Smooth muscle cell (in vitro differentiated cells): Measurements from ENCODE around the gene C1RL. TPM values are rescaled to one million over a fixed set of nuclear protein-coding genes. Genes with fewer than 3 reads are reported as not detected.
A peak's percentile ranks its signal among the peaks of the same experiment; 100 is the strongest.

Experiments
- DNase-seq: peaks from one replicate; lab custom pipeline; 2025; ENCODE audit not compliant: unreplicated experiment; lab: John Stamatoyannopoulos, UW
- H2AFZ ChIP-seq: fragments of 200-600 bp; sonication (generic); 2 replicates; pipeline ENCODE4 v1.6.0; 2016; ENCODE audit warnings: antibody characterized with exemption, low read depth, mild to moderate bottlenecking
- H3F3A ChIP-seq: fragments of 200-600 bp; sonication (generic); 2 replicates; pipeline ENCODE4 v1.6.0; 2017; ENCODE audit warnings: antibody characterized with exemption, low read depth
- H3K27ac ChIP-seq: fragments of 200-600 bp; sonication (generic); 2 replicates; pipeline ENCODE4 v1.5.1; 2016; ENCODE audit warnings: low read depth, mild to moderate bottlenecking
- H3K27me3 ChIP-seq: fragments of 200-600 bp; sonication (generic); 2 replicates; pipeline ENCODE4 v1.6.1; 2016; ENCODE audit warnings: low read depth, mild to moderate bottlenecking
- H3K36me3 ChIP-seq: fragments of 200-600 bp; sonication (generic); 2 replicates; pipeline ENCODE4 v1.5.1; 2016; ENCODE audit warnings: low read depth
- H3K4me1 ChIP-seq: fragments of 200-600 bp; sonication (generic); 2 replicates; pipeline ENCODE4 v1.5.1; 2016; ENCODE audit warnings: low read depth
- H3K4me2 ChIP-seq: fragments of 200-600 bp; sonication (generic); 2 replicates; pipeline ENCODE4 v1.6.0; 2016; ENCODE audit warnings: mild to moderate bottlenecking
- H3K4me3 ChIP-seq: fragments of 200-600 bp; sonication (generic); 2 replicates; pipeline ENCODE4 v1.5.1; 2016; ENCODE audit warnings: mild to moderate bottlenecking
- H3K79me2 ChIP-seq: fragments of 200-600 bp; sonication (generic); 2 replicates; pipeline ENCODE4 v1.6.0; 2016; ENCODE audit warnings: low read depth, mild to moderate bottlenecking
- H3K9ac ChIP-seq: fragments of 200-600 bp; sonication (generic); 2 replicates; pipeline ENCODE4 v1.6.0; 2016; ENCODE audit warnings: low read depth
- H3K9me3 ChIP-seq: fragments of 200-600 bp; sonication (generic); replicated peaks from 2 replicates; pipeline ENCODE4 v1.5.1; 2016; ENCODE audit warnings: low read depth
- H4K20me1 ChIP-seq: fragments of 200-600 bp; sonication (generic); 2 replicates; pipeline ENCODE4 v1.6.0; 2016; ENCODE audit warnings: low read depth
- WGBS: methylation state at CpG from one replicate; pipeline ENCODE4 v1.1.7; 2016; ENCODE audit warnings: low lambda C conversion rate; 5-methylcytosine and 5-hydroxymethylcytosine counted together
- polyA plus RNA-seq: library from polyadenylated mRNA; unstranded; fragments of >200 nt; fragmentation: Nextera tagmentation; extraction: Ambion mirVana; gene quantifications from 2 replicates; pipeline ENCODE4 v1.2.1, GENCODE V29; 2016
- total RNA-seq: library from RNA; depleted of rRNA; stranded (reverse); fragments of >200 nt; gene quantifications from 2 replicates; pipeline ENCODE4 v1.2.3, GENCODE V29; 2014
- TF ChIP-seq, protein P1 (sequence below): fragments of 200-600 bp; sonication (generic); IDR thresholded peaks from 2 replicates; pipeline ENCODE4 v1.5.1; 2017; ENCODE audit warnings: borderline replicate concordance, mild to moderate bottlenecking, antibody characterized with exemption; ENCODE audit not compliant: insufficient read depth, poor library complexity, severe bottlenecking

C1RL gene
- total and polyA plus RNA-seq, 2 experiments from 2014 or later: 8.7 to 21.1 TPM

DNA sequence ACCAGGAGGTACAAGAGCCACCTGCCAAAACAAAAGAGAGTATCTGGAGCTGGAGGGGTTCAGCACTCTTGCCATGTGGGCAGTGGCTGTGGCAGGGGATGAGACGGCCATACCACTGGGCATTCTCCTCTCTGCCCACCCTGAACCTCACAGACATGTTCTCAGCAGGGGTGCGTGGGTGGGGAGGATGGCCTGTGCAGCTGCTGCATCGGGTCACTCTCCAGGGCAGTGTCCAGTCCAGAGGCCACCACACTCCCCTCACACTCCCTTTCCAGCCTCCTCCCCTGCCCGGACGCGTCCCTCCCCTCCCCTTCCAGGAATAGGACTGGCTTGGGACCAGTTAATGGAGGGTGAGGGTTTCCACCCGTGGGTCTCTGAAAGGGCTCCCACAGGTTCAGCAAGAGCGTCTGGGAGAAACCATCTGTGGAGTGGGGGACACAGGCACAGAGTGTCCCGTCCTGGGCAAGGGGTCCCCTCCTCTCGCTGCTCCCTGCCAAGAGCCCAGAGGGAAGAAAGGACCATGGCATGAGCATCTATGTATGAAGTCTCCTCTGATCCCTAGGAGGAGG, 17.3 kb downstream of the C1RL start:
- Histone ChIP-seq H3F3A (no peaks in the 10 kb centered on the region), H3K9me3 (no peaks in the 10 kb centered on the region), H3K9ac (no peak overlapping the region), H2AFZ (peak overlapping the region; percentile 10), H3K4me1 (no peaks in the 10 kb centered on the region), H4K20me1 (no peaks in the 10 kb centered on the region), H3K4me2 (peak overlapping the region; percentile 82), H3K4me3 (peak overlapping the region; percentile 43), H3K36me3 (no peaks in the 10 kb centered on the region), H3K79me2 (no peaks in the 10 kb centered on the region), H3K27me3 (no peaks in the 10 kb centered on the region), H3K27ac (no peak overlapping the region)
- TF ChIP-seq, protein P1, sequence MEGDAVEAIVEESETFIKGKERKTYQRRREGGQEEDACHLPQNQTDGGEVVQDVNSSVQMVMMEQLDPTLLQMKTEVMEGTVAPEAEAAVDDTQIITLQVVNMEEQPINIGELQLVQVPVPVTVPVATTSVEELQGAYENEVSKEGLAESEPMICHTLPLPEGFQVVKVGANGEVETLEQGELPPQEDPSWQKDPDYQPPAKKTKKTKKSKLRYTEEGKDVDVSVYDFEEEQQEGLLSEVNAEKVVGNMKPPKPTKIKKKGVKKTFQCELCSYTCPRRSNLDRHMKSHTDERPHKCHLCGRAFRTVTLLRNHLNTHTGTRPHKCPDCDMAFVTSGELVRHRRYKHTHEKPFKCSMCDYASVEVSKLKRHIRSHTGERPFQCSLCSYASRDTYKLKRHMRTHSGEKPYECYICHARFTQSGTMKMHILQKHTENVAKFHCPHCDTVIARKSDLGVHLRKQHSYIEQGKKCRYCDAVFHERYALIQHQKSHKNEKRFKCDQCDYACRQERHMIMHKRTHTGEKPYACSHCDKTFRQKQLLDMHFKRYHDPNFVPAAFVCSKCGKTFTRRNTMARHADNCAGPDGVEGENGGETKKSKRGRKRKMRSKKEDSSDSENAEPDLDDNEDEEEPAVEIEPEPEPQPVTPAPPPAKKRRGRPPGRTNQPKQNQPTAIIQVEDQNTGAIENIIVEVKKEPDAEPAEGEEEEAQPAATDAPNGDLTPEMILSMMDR: no peak
- WGBS: 70% methylated on average over 10 of the region's 10 CpGs
- no peak for DNase-seq

DNA sequence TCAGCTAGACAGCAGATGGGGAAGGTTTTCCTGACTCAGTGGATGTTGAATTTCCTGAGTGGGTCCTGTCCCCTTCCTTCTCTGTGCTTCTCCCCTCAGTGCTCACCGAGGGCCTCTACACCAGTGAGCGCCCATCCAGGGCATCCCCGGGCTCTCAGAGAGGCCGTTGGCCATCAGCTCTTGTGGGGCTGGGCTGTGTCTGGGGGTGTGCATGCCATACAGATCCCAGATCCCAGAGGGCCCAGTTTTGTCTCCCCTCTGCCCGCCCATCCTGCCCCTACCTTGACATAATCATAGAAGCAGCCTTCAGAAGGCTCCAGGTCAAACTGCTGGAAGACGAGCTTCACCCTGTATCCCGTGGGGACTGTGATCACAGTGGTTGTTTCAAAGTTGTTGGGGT, 17.8 kb downstream of the C1RL start:
- Histone ChIP-seq H3K4me3 (no peak overlapping the region), H3K9ac (no peak overlapping the region), H2AFZ (no peak overlapping the region)

DNA sequence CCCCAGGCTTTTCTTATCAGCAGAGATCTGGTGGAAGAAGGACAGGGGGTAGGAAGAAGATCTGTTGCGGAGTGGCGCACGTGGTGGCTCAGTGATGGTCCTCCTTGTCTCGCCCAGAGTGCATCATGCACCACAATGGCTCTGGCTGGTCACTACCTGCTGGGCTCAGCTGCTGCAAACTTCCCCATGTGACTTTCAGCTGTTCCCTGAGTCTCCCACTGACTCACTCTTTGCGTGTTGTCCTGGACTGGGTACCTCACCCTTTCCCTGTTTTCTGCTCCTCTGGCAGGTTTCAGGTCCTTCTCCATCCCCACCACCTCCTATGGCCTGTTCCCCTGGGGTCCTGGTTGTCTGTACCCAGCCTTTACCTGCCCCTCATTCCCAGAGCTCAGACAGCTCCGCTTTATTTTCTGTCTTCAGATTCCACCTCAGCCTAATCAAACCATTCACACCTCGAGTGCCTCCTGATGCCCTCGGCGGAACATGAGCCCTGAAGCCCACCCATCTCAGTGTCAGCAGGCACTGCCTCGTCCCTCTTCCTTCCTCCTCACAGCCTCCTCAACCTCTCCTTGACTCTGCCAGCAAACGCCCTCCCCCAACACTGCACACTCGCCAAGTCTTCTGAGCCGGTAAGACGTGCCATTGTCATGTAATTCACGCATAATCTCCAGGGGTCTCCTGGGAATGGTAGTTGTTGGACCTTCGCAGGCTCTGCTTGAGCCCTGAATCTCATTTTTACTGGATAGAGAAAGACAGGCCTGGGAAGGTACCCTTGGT, 18.6 kb downstream of the C1RL start:
- no peaks in the 10 kb centered on the region for H3K36me3 ChIP-seq
- H3K9ac ChIP-seq: no peak overlapping the region
- no peaks in the 10 kb centered on the region for H3F3A ChIP-seq
- no peaks in the 10 kb centered on the region for H3K9me3 ChIP-seq
- H4K20me1 ChIP-seq: no peaks in the 10 kb centered on the region
- no peak overlapping the region for H3K27ac ChIP-seq
- no peak overlapping the region for H3K4me2 ChIP-seq
- H3K79me2 ChIP-seq: no peaks in the 10 kb centered on the region
- TF ChIP-seq, protein P1: no peak
- H3K27me3 ChIP-seq: no peaks in the 10 kb centered on the region
- H3K4me3 ChIP-seq: no peak overlapping the region
- DNase-seq: no peak
- 81% methylated on average over 16 of the region's 16 CpGs for WGBS
- no peak overlapping the region for H2AFZ ChIP-seq
- no peaks in the 10 kb centered on the region for H3K4me1 ChIP-seq

More for the DNA sequence above, 17.8 kb downstream of the C1RL start:
- Histone ChIP-seq H3F3A (no peaks in the 10 kb centered on the region), H3K36me3 (no peaks in the 10 kb centered on the region), H3K4me2 (peak overlapping the region; percentile 82), H4K20me1 (no peaks in the 10 kb centered on the region), H3K27me3 (no peaks in the 10 kb centered on the region), H3K4me1 (no peaks in the 10 kb centered on the region), H3K79me2 (no peaks in the 10 kb centered on the region), H3K9me3 (no peaks in the 10 kb centered on the region), H3K27ac (no peak overlapping the region)
- WGBS: 98% methylated on average over 7 of the region's 7 CpGs
- no peak for DNase-seq
- TF ChIP-seq, protein P1: no peak
